ENCODE results near the gene IGSF5.
"Not testable (repeated sequence)": the region's sequence is repeated elsewhere in the genome, so short reads cannot be mapped to it uniquely, and the experiment has no call there.

Gene IGSF5

DNA sequence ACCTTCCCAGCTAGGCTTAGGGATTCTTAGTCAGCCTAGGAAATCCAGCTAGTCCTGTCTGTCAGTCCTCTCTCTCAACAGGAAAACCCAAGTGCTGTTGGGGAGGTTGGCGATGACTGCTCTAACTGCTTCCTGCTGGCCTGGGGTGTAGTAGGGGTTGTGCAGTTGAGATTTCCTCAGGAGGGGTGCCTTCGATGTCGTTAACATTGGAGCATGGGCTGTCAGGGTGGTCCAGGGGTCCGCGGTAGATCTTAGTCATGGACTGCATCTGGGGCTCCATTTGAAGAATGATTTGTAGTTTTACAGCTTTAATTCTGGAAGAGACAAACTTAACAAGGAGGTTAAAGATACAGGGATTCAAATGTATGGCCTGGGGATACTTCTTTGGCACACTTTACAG is 5.5 kb upstream of the IGSF5 start:
- not testable (repeated sequence) for DNase-seq (ENCODE audit: low spot score)

DNA sequence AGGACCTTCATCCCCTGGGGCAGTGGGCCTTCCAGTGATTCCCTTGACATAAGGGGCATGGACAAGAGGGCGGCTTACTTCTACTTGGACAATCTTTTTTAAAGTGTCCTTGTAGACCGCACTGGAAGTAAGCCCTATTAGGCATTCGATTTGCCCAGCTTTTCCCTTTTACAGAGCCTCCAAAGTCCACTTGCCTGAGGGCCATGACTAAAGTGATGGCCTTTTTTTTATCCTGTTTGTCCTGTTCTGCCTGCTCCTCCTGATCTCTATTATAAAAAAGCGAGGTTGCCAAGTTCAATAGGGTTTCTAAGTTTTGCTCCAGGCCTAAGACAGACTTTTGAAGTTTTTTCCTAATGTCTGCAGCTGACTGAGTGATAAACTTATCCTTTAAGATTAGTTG is 2.4 kb upstream of the IGSF5 start:
- DNase-seq (ENCODE audit: low spot score) = not testable (repeated sequence)

DNA sequence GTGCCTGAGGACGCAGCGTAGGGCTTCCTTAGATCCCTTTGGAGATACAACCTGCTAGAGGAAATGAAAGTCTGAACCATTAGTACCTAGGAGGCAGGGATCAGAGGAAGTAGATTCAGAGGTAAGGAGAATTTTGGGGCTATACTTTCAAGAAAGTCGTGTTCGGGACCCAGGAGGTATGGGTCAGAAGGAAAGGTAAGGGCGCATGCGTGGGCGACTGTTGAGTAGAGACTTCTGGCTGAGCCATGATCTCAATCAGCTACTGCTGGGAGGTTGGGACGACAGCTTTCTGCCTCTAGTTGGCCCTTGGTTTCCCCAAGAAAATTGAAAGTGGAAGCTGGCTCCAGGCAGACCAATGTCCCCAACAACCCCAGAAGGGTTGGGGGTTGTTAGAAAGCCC is 349 bp downstream of the IGSF5 start:
- not testable (repeated sequence) for DNase-seq (ENCODE audit: low spot score)

DNA sequence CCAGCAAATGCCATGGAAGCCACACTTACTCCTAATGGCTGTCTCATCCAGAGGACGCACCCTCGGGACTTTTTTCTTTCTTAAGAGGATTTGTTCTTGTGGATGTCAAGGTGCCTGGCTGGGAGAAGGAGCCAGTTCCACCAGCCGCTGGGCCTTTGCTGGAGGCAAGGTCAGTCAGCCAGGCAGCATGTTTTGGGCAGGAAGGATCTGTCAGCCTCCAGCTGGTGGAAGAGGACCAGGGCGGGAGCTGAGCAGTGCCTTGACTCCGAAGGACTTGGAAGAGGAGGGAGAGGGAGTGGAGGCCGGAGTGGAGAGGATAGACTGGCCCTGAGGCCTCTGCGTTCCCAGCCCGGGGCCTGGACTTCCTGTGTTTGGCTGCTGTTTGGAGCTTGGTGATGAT is 5.7 kb downstream of the IGSF5 start:
- DNase-seq (ENCODE audit: low spot score) = no peak

DNA sequence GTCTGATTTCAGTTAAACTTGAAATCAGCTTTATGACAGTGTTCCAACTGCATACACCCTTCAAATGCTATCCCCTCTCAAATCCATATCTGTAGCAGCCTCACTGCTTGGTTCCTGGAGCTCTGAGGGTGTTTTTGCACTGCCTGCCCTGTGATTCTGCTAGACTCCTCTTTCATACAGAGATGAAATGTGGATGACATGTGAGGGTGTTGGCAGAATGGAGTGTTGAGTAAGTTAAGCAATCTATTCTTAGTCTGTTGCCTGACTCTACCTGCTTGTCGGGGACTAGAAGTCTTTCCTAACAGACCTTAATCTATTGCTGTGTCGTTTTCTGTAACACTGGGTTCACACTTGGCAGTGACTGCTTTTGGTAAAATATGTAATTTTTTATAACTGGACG is 9.8 kb downstream of the IGSF5 start:
- no peak for DNase-seq (ENCODE audit: low spot score)

DNA sequence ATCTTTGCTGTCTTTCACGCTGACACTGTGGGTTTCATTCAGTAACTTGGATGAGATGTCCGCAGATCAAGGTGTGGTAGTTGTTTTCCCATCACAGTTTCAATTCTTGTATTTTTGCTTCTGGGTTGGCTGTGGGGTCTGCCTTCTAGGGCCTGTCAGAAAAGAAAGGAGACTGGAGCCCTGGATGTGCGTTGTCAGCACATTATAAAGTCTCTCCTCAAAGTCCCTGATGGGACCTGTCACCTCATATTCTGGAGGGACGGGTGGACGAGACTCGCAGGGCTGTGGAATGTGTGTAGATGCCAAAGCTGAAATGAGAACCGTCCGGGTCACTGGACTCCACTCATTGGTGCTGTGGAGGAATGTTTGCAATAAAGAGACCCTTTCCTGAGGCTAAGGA is 11.3 kb downstream of the IGSF5 start:
- DNase-seq (ENCODE audit: low spot score) = no peak

DNA sequence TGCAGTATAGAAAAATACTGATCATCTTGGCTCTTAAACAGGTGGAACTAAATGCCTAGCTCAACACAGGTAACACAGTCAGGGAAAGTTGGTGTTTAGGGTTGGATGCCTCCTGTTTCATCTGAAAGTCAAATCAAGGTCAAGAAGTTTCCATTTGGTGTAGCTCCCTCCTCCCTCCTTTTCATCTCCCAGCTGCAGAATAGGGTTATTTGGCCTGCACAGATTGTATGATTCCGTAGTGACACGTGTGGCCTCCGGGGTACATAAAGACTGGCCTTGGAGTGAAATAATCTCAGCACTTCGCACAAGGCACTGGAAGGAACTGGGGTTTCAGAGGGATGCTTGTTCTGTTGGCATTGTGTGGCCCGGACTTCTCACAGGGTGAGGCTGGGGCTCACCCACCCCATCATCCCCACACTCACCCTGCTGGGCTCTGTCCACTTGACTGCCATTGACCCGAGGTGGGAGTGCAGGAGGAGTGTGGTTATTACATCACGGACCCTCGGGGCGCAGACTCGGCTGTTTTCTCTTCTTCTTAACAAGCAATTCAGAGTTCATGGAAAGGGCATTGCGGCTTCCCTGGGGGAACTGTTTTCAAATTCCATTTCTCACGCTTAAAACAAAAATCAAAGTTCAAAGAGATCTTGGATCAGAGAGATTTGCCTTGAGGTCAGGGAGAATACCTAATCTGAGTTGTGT is 18.4 kb downstream of the IGSF5 start:
- DNase-seq (ENCODE audit: low spot score) = no peak

DNA sequence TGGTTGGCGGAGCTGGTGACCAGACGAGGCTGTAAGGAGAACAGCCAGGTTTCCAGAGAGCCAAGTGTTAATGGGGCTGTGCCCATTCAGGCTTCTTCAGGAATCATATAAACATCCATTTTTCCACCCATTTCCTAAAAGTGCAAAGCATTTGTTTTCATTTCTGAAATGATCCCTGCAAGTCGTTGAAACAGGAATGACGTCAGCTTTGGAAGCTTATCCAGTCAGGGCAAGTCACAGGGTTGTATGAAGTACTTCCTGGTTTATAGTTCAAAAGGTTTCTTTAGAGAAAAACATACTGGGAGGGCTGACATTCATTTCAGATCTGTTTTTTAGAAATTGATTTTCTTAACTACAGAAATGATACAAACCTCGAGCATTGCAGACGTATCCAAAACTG is 29.2 kb downstream of the IGSF5 start:
- DNase-seq (ENCODE audit: low spot score) = no peak

DNA sequence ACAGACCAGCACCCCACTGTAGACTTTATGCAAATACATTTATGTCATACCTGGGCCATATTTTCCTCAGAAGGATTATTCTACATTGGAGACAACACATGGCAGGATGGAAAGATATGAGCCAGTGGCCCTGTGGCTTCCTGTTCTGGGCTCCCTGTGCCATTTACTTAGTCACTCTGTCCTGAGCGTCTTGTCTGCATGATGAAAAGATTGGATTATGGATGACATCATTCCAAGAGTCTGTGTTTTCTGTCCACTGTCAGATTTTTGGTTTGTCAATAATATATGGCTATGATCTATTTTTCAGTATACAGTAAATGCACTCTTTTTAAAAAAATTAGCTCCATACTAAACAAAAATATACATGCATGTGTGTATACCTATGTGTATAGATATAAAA is 30.8 kb downstream of the IGSF5 start:
- no peak for DNase-seq (ENCODE audit: low spot score)

DNA sequence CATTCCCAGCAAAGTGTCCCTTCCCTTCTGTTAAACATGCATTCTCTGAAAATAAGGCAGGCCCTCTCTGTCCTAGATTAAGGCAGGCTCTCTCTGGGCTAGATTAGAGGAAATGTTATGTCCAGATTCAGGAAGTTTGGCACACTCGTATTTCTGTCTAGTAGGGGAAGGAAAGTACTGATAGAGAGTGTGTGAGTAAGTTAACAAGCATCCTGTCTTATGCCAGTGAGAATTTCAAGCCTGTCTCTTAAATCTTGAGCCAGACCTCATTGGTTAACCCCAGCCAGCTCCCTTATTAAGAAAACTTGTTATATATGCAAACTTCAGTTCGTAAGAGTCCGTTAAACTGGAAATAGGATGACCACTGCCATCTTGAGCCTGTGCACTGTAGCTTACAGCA is 31.6 kb downstream of the IGSF5 start:
- no peak for DNase-seq (ENCODE audit: low spot score)

DNA sequence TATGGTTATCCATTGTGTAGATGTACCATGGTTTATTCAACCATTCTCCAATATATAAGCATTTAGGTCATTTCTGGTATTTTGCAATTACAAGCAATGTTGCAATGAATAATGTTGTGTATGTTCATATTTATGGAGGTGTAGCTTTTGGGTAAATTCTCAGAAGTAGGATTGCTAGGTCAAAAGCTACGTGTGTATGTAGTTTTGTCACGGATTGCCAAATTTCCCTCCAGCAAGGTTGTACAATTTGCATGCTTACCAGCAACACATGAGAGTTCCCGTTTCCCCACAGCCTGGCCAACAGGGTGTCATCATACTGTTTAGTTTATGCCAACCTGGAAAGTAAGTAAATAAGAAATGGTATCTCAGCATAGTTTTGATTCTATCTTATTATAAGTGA is 36.3 kb downstream of the IGSF5 start:
- DNase-seq (ENCODE audit: low spot score) = no peak

DNA sequence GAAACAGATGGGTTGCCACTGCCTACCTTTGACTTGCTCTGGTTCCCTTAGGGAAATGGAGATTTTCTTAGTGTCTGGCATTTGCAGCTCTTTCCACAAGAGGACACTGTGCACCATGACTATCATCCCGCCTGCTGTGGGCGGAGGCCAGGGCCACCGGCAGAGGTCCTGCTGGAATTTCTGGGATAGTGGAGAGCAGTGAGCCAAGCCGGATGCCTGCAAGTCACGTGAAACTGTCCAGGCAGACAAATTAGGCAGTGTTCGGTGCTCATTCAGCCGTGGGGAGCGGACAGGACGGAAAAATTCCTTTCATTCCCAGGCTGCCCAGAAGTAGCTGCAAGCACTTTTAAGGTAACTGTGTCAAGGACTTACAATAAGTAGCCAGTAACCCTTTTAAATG is 43.4 kb downstream of the IGSF5 start:
- peak; percentile 43 for DNase-seq (ENCODE audit: low spot score)

DNA sequence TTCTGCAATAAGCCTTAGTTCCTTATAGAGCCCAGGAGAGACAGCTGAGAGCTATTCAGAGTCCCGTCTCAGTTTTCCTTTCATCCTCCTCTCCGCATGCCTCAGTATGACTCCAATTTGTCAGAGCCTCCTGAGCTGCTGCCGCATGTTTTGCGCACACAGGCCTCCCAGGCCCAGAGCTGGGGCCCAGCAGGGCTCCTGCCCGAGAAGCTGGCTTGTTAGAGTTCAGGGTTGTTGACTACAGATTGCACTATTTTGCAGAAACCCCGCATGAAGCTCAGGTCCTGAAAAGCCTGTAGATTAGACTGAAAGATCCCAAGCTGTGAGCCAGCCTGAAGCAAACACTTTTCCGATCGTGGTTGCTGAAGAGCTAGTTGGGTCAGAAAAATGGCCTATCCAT is 51.5 kb downstream of the IGSF5 start:
- no peak for DNase-seq (ENCODE audit: low spot score)

DNA sequence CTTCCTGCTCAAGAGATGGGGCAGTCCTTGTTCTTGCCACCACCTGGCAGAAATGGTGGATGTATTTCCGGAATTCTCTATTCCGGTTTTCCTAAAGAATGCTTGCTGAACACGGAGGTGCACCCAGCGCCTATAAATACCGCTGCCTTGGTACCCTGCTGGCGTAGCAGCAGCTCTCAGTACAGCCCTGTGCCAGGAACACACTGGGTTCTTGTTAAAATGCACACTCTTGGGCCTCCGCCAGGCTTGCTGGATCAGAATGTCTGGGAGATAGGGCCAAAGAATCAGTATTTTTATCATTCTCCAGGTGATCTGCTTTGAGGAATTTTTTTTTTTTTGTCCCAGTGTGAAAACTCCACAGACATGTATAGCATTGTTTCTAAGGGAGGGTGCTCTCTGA is 54.2 kb downstream of the IGSF5 start:
- DNase-seq (ENCODE audit: low spot score) = no peak

DNA sequence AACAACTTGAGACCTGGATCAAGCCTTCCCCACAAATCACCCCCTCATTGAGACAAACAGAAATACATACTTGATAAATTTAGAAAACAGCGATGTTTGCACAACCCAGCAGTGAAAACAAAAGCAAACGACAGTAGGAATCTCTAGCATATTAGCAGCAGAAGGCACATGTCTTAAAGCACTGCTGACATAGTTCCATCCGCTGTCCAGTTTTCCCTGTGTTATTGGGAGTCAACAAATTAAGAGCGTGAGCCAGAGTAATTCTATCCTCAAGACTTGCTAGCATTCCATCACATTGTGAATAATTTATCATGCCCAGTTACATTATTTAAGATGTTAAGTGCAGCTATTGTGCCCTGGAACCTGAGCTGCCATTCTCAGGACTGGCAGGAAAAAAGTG is 55.3 kb downstream of the IGSF5 start:
- no peak for DNase-seq (ENCODE audit: low spot score)

DNA sequence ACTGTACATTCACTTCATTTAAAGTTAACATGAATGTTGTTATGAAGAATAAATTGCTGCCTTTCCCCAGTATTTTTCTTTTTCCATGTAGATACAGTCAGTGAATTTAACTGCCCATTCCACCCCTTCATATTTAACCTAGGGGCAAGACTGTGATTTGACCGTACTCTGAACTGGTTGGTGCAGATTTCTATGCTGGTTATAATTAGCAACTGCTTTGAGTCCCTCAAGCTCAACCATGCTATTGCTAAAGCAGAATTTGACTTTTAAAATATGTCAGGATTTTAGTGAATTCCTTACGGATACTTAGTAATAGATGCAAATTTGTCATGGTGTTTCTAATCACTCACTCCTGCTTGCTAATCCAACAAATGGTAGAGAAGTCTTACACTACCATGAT is 57.2 kb downstream of the IGSF5 start:
- no peak for DNase-seq (ENCODE audit: low spot score)

DNA sequence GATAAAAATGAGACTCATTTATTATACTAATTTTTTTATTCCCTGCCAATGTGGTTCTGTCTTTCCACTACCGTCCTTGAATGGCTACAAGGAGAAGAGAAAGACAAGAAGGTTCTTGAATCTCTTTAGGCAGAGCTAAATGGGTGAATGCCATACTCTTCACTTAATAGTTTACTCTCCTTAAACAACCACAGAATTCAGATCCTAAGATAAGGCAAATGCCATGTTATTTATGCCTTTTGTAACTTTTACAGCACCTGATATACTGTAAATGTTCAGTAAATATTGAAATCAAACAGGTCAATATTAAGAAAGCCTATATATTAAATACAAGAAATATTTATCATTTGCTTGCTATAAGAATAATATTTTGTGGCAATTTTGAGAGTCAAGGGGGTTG is 58.4 kb downstream of the IGSF5 start:
- no peak for DNase-seq (ENCODE audit: low spot score)

DNA sequence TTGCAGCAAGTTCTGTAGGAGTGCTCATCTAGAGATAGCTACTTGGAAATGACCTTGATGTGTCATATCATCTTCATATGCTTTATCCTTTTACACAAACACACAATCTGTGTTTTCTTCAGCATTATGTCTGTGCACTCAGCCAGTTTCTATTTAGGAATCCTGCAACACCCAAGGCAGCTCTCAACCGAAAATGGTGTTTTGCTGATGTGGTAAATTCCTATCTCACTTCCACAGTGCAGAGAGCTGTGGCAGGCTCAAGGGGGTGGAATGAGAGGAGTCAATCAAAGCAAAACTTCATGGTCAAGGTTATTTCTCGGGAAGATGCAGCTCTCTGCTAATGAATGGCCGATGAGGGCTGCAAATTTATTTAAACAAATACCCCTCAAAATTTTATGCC is 59.3 kb downstream of the IGSF5 start:
- DNase-seq (ENCODE audit: low spot score) = no peak

DNA sequence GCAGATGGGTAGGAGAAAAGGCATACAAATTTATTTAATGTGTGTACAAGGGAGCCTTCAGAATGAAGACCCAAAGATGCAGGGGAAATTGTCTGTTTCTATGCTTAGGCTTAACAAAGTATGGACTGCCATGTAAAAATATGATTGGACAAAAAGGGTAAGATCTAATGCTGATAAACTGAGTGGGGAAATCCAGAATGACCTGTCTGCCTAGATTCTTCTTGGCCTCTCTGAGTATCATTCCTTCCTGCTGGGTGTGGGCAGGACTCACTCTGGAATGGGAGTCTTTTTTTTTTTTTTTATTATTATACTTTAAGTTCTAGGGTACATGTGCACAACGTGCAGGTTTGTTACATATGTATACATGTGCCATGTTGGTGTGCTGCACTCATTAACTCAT is 61.0 kb downstream of the IGSF5 start:
- DNase-seq (ENCODE audit: low spot score) = no peak

DNA sequence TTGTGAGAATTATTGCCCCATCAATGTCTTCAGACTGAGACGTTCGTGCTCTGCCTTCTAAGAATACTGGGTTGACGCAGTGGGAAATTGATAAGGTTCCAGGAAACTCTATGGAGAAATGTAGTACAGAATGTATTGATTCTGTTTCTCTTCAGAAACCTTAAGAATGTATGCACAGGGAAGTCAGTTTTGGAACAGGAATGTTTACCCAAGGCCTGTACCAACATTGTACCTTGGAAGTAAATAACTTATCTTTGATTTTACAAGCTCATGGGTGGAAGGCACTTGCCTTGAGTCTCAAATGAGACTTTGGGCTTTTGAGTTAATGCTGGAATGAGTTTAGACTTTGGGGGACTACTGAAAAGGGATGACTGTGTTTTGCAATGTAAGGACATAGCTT is 62.8 kb downstream of the IGSF5 start:
- DNase-seq (ENCODE audit: low spot score) = no peak

DNA sequence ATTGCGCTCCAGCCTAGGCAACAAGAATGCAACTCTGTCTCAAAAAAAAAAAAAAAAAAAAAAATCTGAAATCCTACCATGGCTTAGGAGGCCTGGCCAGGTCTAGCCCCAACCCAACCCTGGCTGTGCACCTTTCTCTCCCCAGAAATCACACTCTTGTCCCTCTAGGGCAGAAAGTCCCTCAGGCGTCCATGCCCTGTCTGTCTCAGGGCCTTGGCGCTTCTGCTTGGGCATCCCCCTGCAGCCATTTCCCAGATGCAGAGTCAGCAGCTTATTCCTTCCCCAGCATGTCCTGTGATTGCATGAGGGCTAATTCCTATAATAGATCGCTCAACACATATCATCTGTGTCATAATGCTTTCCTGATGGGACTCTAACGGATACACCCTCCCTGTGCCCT is 65.0 kb downstream of the IGSF5 start:
- DNase-seq (ENCODE audit: low spot score) = no peak

DNA sequence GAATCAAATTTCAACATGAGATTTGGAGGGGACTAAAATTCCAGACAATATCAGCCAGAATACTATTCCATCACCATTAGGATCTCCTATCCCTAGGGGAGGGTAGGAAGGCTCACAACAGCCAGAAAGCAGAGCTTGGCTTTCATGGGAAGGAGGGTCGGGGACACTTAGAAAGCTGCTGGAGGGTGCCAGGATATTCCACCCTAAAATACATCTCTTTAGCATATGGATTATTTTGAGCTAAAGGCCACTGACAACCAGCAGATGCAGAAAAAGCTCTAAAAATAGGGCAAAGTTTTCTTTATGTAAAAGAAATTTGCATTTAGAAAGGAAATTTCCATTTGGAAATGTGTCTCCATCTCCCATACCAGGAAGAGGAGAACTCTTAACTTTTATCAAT is 68.0 kb downstream of the IGSF5 start:
- DNase-seq (ENCODE audit: low spot score) = no peak

DNA sequence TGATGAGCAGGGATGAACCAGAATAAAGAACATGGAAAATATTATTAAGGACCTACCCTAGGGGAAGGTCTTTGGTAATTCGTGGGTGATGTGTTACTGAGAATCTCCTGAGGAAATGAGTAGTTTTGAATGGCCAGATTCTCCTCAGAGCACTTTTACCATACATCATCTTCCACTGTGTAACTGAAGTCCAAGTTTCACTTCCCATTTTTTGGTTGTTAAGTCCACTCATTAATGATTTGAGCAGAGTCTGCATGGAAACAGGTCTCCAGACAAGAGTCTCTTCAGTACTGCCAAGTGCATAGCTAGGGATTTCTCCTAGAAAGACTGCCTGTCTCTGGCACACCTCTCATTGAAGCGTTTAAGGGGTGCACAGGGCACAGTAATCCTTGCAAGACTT is 73.6 kb downstream of the IGSF5 start:
- no peak for DNase-seq (ENCODE audit: low spot score)

DNA sequence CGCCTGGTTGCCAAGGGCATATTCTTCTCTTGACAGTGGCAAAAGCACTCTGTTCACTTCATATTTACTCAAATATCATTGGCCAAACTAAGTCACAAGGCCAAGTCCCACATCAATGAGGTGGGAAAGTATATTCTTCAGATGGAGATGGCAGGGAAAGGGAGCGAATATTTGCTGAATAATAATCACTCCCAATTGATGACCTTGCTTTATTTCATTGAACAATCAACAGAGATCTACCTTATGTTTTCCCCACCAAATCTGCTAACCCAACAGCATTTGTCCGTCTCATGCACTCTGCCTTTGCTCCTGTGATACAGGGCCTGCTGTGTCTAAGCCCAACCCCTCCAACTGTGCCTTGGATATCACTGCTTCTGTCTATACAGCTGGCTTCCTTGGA is 77.1 kb downstream of the IGSF5 start:
- no peak for DNase-seq (ENCODE audit: low spot score)

DNA sequence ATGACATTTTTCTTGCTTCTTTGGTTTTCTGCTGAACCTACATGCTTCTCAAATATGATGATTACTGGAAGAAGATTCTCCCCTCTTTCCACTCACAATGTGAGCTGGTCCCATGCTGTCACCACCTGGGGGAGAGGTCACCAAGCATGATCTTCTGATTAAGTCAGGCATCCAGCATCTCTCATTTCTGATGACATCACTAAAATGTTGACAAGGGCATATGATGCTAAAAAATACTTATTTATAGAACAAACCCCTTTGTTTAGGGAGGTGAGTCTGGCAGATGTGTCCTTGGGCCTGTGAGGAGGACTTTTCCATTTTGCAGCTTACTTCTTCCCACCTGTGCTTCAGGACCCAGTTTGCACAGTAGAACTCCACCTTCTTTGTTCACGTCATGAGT is 80.3 kb downstream of the IGSF5 start:
- DNase-seq (ENCODE audit: low spot score) = no peak
